Measurements from ENCODE around the gene SPA17.

Gene SPA17

GRCh38 chr11:124663861-124664260 is 9.8 kb upstream of the SPA17 start:
- no peak for DNase-seq

GRCh38 chr11:124667601-124668000 is 6.1 kb upstream of the SPA17 start:
- no peak for DNase-seq

GRCh38 chr11:124669193-124669592 is 4.5 kb upstream of the SPA17 start:
- peak; percentile 74 for DNase-seq

GRCh38 chr11:124670732-124671131 is 3.0 kb upstream of the SPA17 start:
- DNase-seq = no peak

GRCh38 chr11:124672536-124673215 is 1.0 kb upstream of the SPA17 start:
- no peak for DNase-seq

- DNase-seq = no peak
Measured at GRCh38 chr11:124674168-124674517, 439 bp downstream of the SPA17 start.

- DNase-seq = no peak
Measured at GRCh38 chr11:124674571-124674970, 867 bp downstream of the SPA17 start.

GRCh38 chr11:124676386-124676785 is 2.7 kb downstream of the SPA17 start:
- DNase-seq = no peak

GRCh38 chr11:124678416-124678815 is 4.7 kb downstream of the SPA17 start:
- no peak for DNase-seq

- no peak for DNase-seq
Measured at GRCh38 chr11:124681421-124681820, 7.7 kb downstream of the SPA17 start.

- no peak for DNase-seq
Measured at GRCh38 chr11:124682443-124682842, 8.7 kb downstream of the SPA17 start.

GRCh38 chr11:124693142-124693541 is 19.4 kb downstream of the SPA17 start:
- DNase-seq = no peak

- DNase-seq = no peak
Measured at GRCh38 chr11:124699547-124699946, 25.8 kb downstream of the SPA17 start.

- no peak for DNase-seq
Measured at GRCh38 chr11:124700028-124700427, 26.3 kb downstream of the SPA17 start.

- DNase-seq = no peak
Measured at GRCh38 chr11:124707829-124708228, 34.1 kb downstream of the SPA17 start.

- no peak for DNase-seq
Measured at GRCh38 chr11:124712392-124712791, 38.7 kb downstream of the SPA17 start.

GRCh38 chr11:124716591-124716990 is 42.9 kb downstream of the SPA17 start:
- DNase-seq = no peak

GRCh38 chr11:124717421-124717785 is 43.7 kb downstream of the SPA17 start:
- no peak for DNase-seq

GRCh38 chr11:124717786-124718651 is 44.3 kb downstream of the SPA17 start:
- peak; percentile 68 for DNase-seq

- DNase-seq = no peak
Measured at GRCh38 chr11:124718801-124719200, 45.1 kb downstream of the SPA17 start.

- no peak for DNase-seq
Measured at GRCh38 chr11:124719534-124719933, 45.8 kb downstream of the SPA17 start.

GRCh38 chr11:124722176-124722575 is 48.5 kb downstream of the SPA17 start:
- no peak for DNase-seq

GRCh38 chr11:124724979-124725718 is 51.4 kb downstream of the SPA17 start:
- DNase-seq = no peak

GRCh38 chr11:124725719-124726105 is 52.0 kb downstream of the SPA17 start:
- DNase-seq = no peak

All from eye (tissue), 1 donor.